HFFc6 (cell line): ENCODE measurements around the gene TSTD2. TPM values are rescaled to one million over a fixed set of nuclear protein-coding genes. Genes with fewer than 3 reads are reported as not detected.

Experiments
- DNase-seq: peaks from one replicate; pipeline ENCODE4 v3.0.0-alpha.2; 2018
- H3K27ac Mint-ChIP-seq: 2 replicates; pipeline ENCODE4 v1.8.0; 2020; ENCODE audit warnings: mild to moderate bottlenecking, mixed read lengths
- H3K27me3 Mint-ChIP-seq: 2 replicates; pipeline ENCODE4 v1.8.0; 2021; ENCODE audit warnings: mild to moderate bottlenecking, moderate library complexity, mixed read lengths; ENCODE audit not compliant: insufficient read depth
- H3K36me3 Mint-ChIP-seq: 2 replicates; pipeline ENCODE4 v1.8.0; 2021; ENCODE audit warnings: low read depth, mixed read lengths
- H3K4me1 Mint-ChIP-seq: 2 replicates; pipeline ENCODE4 v1.8.0; 2020; ENCODE audit warnings: low read depth, mixed read lengths
- H3K4me3 Mint-ChIP-seq: 2 replicates; pipeline ENCODE4 v1.8.0; 2020; ENCODE audit warnings: mild to moderate bottlenecking, moderate library complexity, mixed read lengths
- H3K9me3 Mint-ChIP-seq: 2 replicates; pipeline ENCODE4 v1.8.0; 2020; ENCODE audit warnings: mild to moderate bottlenecking, mixed read lengths
- CTCF ChIP-seq: fragments of 200-600 bp; sonication (generic); IDR thresholded peaks from 2 replicates; pipeline ENCODE4 v1.5.0; 2021; ENCODE audit warnings: antibody characterized with exemption, mild to moderate bottlenecking
- total RNA-seq, 6 experiments: library from RNA; stranded (reverse); fragmentation: NEBNext Ultra II Directional; extraction: Animal tissue kit (Norgen Biotek cat#: 25700); gene quantifications; 2 replicates in 1 of 6; 3 replicates in 5 of 6; pipeline ENCODE4 v1.2.3, GENCODE V29; 2021

TSTD2 gene
- total RNA-seq, 6 experiments from 2014 or later: 7.0 to 10.7 (median 8.6) TPM

DNA sequence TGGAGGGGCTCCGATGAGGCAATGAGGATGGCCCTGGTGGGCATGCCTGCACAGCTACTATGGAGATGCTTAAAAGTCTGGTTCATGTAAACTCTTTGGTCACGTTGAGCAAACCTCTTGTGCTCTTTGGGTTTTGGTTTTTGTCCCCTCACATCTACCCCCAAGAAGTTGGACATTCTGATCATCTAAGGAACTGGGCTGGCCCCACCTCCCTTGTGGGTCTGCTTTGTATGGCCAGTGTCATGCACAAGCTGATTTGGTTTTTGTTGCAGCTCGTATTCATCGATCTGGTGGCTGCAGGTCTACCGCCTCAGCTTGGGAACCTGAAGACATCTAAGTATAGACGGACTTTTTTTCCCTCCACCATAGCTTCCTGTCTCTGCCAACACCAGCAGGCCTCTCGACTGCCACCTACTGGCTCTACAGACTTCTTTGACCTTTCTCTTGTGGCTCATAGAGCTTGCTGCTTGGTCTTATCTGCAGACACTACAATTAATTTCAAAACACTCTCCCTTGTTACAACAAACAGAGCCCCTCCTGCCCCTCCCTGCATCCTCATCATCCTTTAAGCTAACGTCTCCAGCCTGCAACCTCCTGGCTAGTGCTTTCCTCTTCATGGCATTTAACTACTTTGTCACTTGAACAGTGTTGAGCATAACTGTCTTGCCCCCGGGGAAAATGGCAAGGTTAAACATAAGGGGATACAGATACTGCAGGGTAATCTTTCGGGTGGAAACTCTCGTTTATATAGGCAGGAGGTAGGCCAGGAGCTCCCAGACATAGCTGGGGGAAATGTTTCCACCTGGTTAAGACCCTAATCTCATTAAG, 34.5 kb downstream of the TSTD2 start:
- H3K4me3 Mint-ChIP-seq: no peak overlapping the region
- peaks cover 12% of the 10 kb centered on the region for H3K4me1 Mint-ChIP-seq
- peak; percentile 67 for DNase-seq
- H3K27me3 Mint-ChIP-seq: peaks cover 1% of the 10 kb centered on the region; the same call in 1 of the 2 replicates
- H3K27ac Mint-ChIP-seq: no peak overlapping the region
- H3K36me3 Mint-ChIP-seq: no peaks in the 10 kb centered on the region
- no peaks in the 10 kb centered on the region for H3K9me3 Mint-ChIP-seq
- peak; percentile 91 for TF ChIP-seq CTCF

GRCh38 chr9:97596906-97597305, 36.3 kb downstream of the TSTD2 start:
- Mint-ChIP-seq H3K27ac (no peak overlapping the region), H3K4me1 (peaks cover 15% of the 10 kb centered on the region), H3K9me3 (no peaks in the 10 kb centered on the region), H3K36me3 (no peaks in the 10 kb centered on the region), H3K27me3 (peaks cover 5% of the 10 kb centered on the region), H3K4me3 (no peak overlapping the region)
- DNase-seq: no peak
- no peak for TF ChIP-seq CTCF

DNA sequence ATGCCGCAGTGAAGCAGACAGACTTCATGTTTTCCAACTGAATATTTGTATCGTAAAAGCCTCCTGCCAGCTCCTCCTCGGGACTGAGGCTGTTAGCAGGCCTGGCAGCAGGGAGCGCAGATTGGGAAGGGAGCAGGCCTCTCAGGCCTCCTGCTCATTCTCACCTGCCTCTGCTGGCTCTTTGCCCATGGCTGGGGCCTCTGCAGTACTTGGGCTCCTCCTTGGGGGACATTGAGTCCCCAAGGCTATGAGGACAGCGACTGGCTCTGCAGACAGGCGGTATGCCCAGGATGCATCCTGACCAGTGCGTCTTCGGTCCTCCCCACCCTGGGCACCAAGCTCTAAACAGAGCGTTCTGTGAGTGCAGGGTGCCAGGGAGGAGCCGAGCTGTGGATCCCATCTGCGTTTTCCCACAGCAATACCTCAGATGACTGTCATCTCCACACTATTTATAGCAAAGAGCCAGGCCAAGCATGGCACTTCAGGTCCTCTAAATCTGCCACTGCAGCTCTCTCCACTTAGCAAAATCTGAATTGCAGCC, 38.7 kb downstream of the TSTD2 start:
- no peak for DNase-seq
- H3K4me1 Mint-ChIP-seq: peaks cover 15% of the 10 kb centered on the region
- no peak overlapping the region for H3K4me3 Mint-ChIP-seq
- no peak overlapping the region for H3K27ac Mint-ChIP-seq
- H3K36me3 Mint-ChIP-seq: no peaks in the 10 kb centered on the region
- no peaks in the 10 kb centered on the region for H3K9me3 Mint-ChIP-seq
- no peak for TF ChIP-seq CTCF
- H3K27me3 Mint-ChIP-seq: peaks cover 12% of the 10 kb centered on the region

DNA sequence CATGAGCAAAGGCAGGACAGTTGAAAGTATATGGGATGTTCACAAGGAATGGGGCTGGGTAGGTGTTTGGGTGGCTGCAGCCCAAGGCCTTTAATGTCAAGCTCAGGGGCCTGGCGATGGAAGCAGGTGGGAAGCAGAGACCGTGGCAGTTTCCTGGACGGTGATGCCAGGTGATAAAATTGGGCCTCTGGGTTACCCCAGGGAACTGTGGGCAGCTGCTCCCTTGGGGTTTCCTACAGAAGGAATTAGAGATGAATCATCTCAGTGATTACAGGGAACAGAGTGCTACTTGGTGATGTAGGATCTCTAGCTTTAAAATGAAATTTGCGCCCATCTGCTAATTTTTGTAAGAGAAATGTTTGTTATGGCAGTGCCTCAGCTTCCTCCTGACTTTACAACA, 39.2 kb downstream of the TSTD2 start:
- TF ChIP-seq CTCF: no peak
- no peak overlapping the region for H3K4me3 Mint-ChIP-seq
- no peaks in the 10 kb centered on the region for H3K9me3 Mint-ChIP-seq
- no peak overlapping the region for H3K27ac Mint-ChIP-seq
- H3K27me3 Mint-ChIP-seq: peaks cover 12% of the 10 kb centered on the region
- no peaks in the 10 kb centered on the region for H3K36me3 Mint-ChIP-seq
- peaks cover 15% of the 10 kb centered on the region for H3K4me1 Mint-ChIP-seq
- no peak for DNase-seq

- no peaks in the 10 kb centered on the region for H3K36me3 Mint-ChIP-seq
- peaks cover 12% of the 10 kb centered on the region for H3K27me3 Mint-ChIP-seq
- H3K27ac Mint-ChIP-seq: no peak overlapping the region
- no peak for TF ChIP-seq CTCF
- H3K4me3 Mint-ChIP-seq: no peak overlapping the region
- H3K4me1 Mint-ChIP-seq: 0 out of 2 replicates have a peak, but pooled peaks cover 10% of the 10 kb centered on the region
- H3K9me3 Mint-ChIP-seq: no peaks in the 10 kb centered on the region
- no peak for DNase-seq
Measured at GRCh38 chr9:97592126-97592525, 41.0 kb downstream of the TSTD2 start.
